ENCODE data around the gene UVRAG.

UVRAG gene

GRCh38 chr11:75867778-75868374 is 52.9 kb downstream of the UVRAG start:
- H3K27ac ChIP-seq (ENCODE audit: extremely low read depth, low read depth, low read length) = no peak overlapping the region
- no peaks in the 10 kb centered on the region for H3K9me3 ChIP-seq (ENCODE audit: control insufficient read depth, insufficient read depth, low read depth, low read length)
- POLR2A ChIA-PET = no interaction called here
- no peak overlapping the region for H3K4me3 ChIP-seq (ENCODE audit: low read depth, low read length)
- CTCF ChIA-PET = interaction anchor here (0.6 to 5.2 kb wide), 24 partner anchors 11 to 270 kb away, joined by 3 to 63 read pairs (median 5); no protein-coding TSS in a partner anchor
- H3K4me1 ChIP-seq (ENCODE audit: control insufficient read depth, insufficient read depth, low read length) = no peaks in the 10 kb centered on the region
- TF ChIP-seq ZNF169 (tag by site-specific recombination; IDR thresholded peaks at IDR 0.05) (no peak), CTCF (tag by site-specific recombination; IDR thresholded peaks at IDR 0.05) (0 out of 2 replicates have a peak, but pooled peaks have one; percentile 22), ZFP3 (tag by site-specific recombination; IDR thresholded peaks at IDR 0.05; ENCODE audit: low read depth) (no peak), WT1 (tag by site-specific recombination; IDR thresholded peaks at IDR 0.05) (no peak), ZNF530 (tag by site-specific recombination; IDR thresholded peaks at IDR 0.05; ENCODE audit: low read depth) (no peak), ZNF654 (tag by site-specific recombination; IDR thresholded peaks at IDR 0.05; ENCODE audit: low read depth) (peak; percentile 50)
- TF ChIP-seq, protein P1, sequence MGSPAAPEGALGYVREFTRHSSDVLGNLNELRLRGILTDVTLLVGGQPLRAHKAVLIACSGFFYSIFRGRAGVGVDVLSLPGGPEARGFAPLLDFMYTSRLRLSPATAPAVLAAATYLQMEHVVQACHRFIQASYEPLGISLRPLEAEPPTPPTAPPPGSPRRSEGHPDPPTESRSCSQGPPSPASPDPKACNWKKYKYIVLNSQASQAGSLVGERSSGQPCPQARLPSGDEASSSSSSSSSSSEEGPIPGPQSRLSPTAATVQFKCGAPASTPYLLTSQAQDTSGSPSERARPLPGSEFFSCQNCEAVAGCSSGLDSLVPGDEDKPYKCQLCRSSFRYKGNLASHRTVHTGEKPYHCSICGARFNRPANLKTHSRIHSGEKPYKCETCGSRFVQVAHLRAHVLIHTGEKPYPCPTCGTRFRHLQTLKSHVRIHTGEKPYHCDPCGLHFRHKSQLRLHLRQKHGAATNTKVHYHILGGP (tag by site-specific recombination; IDR thresholded peaks at IDR 0.05) = no peak
- H3K36me3 ChIP-seq (ENCODE audit: control insufficient read depth in 2 of 2, insufficient read depth in 1 of 2, low read length in 2 of 2) = peaks cover 0 to under 1% of the 10 kb centered on the region in 2 experiments; a peak in 1 of 3 replicates

DNA sequence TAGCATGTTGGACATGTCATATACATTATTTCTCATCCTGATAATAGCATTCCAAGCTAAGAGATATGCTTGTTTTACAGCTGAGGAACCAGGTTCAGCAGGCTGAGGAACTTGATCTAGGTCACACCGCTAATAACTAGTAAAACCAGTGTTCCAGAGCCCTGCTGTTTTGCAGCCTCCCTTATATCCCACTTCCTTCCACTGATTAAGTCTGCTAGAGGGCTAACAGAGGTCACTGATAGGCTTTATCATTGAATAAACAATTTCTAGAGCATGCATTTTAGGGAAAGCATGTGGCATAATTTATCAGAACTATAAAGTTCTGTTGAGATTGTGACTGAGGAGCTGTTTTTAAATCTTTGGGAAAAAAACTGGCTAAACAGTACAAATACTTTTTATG is 54.0 kb downstream of the UVRAG start:
- H3K36me3 ChIP-seq (ENCODE audit: control insufficient read depth in 2 of 2, insufficient read depth in 1 of 2, low read length in 2 of 2) = no peaks in the 10 kb centered on the region
- TF ChIP-seq ZNF521 (tag by site-specific recombination; IDR thresholded peaks at IDR 0.05) (no peak), ZNF10 (tag by site-specific recombination; IDR thresholded peaks at IDR 0.05) (peak; percentile 72)
- CTCF ChIA-PET = interaction anchor here (0.5 to 5.2 kb wide), 18 partner anchors 21 to 450 kb away, joined by 3 to 63 read pairs (median 6); no protein-coding TSS in a partner anchor
- POLR2A ChIA-PET = no interaction called here
- no peak overlapping the region for H3K27ac ChIP-seq (ENCODE audit: extremely low read depth, low read depth, low read length)
- no peaks in the 10 kb centered on the region for H3K4me1 ChIP-seq (ENCODE audit: control insufficient read depth, insufficient read depth, low read length)
- no peaks in the 10 kb centered on the region for H3K9me3 ChIP-seq (ENCODE audit: control insufficient read depth, insufficient read depth, low read depth, low read length)
- no peak overlapping the region for H3K4me3 ChIP-seq (ENCODE audit: low read depth, low read length)

- ChIA-PET CTCF (interaction anchor here (0.6 to 5.2 kb wide), 9 partner anchors 26 to 449 kb away, joined by 3 to 63 read pairs (median 6); no protein-coding TSS in a partner anchor), POLR2A (no interaction called here)
- Histone ChIP-seq H3K9me3 (ENCODE audit: control insufficient read depth, insufficient read depth, low read depth, low read length) (no peaks in the 10 kb centered on the region), H3K36me3 (ENCODE audit: control insufficient read depth in 2 of 2, insufficient read depth in 1 of 2, low read length in 2 of 2) (no peaks in the 10 kb centered on the region), H3K4me1 (ENCODE audit: control insufficient read depth, insufficient read depth, low read length) (no peaks in the 10 kb centered on the region), H3K4me3 (ENCODE audit: low read depth, low read length) (no peak overlapping the region), H3K27ac (ENCODE audit: extremely low read depth, low read depth, low read length) (no peak overlapping the region)
- no peak for TF ChIP-seq ZBTB10 (tag by site-specific recombination; IDR thresholded peaks at IDR 0.05)
- TF ChIP-seq ZNF830 (tag by site-specific recombination; IDR thresholded peaks at IDR 0.05; ENCODE audit: low read depth) = no peak
- no peak for TF ChIP-seq ZNF555 (tag by site-specific recombination; conservative IDR thresholded peaks at IDR 0.05)
- TF ChIP-seq, protein P2, sequence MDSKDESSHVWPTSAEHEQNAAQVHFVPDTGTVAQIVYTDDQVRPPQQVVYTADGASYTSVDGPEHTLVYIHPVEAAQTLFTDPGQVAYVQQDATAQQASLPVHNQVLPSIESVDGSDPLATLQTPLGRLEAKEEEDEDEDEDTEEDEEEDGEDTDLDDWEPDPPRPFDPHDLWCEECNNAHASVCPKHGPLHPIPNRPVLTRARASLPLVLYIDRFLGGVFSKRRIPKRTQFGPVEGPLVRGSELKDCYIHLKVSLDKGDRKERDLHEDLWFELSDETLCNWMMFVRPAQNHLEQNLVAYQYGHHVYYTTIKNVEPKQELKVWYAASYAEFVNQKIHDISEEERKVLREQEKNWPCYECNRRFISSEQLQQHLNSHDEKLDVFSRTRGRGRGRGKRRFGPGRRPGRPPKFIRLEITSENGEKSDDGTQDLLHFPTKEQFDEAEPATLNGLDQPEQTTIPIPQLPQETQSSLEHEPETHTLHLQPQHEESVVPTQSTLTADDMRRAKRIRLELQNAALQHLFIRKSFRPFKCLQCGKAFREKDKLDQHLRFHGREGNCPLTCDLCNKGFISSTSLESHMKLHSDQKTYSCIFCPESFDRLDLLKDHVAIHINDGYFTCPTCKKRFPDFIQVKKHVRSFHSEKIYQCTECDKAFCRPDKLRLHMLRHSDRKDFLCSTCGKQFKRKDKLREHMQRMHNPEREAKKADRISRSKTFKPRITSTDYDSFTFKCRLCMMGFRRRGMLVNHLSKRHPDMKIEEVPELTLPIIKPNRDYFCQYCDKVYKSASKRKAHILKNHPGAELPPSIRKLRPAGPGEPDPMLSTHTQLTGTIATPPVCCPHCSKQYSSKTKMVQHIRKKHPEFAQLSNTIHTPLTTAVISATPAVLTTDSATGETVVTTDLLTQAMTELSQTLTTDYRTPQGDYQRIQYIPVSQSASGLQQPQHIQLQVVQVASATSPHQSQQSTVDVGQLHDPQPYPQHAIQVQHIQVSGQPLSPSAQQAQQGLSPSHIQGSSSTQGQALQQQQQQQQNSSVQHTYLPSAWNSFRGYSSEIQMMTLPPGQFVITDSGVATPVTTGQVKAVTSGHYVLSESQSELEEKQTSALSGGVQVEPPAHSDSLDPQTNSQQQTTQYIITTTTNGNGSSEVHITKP (tag by site-specific recombination; IDR thresholded peaks at IDR 0.05) = no peak
- no peak for TF ChIP-seq ZNF324 (tag by site-specific recombination; IDR thresholded peaks at IDR 0.05)
- no peak for TF ChIP-seq ZNF580 (tag by site-specific recombination; IDR thresholded peaks at IDR 0.05)
- no peak for TF ChIP-seq WT1 (tag by site-specific recombination; IDR thresholded peaks at IDR 0.05)
- TF ChIP-seq SCRT1 (tag by site-specific recombination; IDR thresholded peaks at IDR 0.05; ENCODE audit: borderline replicate concordance) = no peak
- no peak for TF ChIP-seq YY2 (tag by site-specific recombination; IDR thresholded peaks at IDR 0.05)
- no peak for TF ChIP-seq HOXC10 (CRISPR knock-in tag; IDR thresholded peaks at IDR 0.05)
- no peak for TF ChIP-seq KLF1 (tag by site-specific recombination; IDR thresholded peaks at IDR 0.05)
These were observed 54.8 kb downstream of the UVRAG start for GRCh38 chr11:75869661-75870455.

All from HEK293 (cell line).